GM12878 (cell line): Measurements from ENCODE around the gene NRTN. TPM values are rescaled to one million over a fixed set of nuclear protein-coding genes. Genes with fewer than 3 reads are reported as not detected.
A peak's percentile ranks its signal among the peaks of the same experiment; 100 is the strongest.

Experiments used
- ATAC-seq: fragments of 200-7000 bp; cut with Tn5 transposase; 3 replicates; pipeline ENCODE4 v1.9.1; 2020; ENCODE audit warnings: mild to moderate bottlenecking, moderate library complexity
- BruUV-seq: library from RNA; stranded (reverse); fragments of 400-500 nt; replicated peaks from 2 replicates; lab custom pipeline; 2021; lab: Mats Ljungman, UMichigan
- CTCF ChIA-PET: fragments of 300-600 bp; sonication (Branson Sonifier 250); formaldehyde crosslinking; extraction: SDS; loops from one replicate; lab custom pipeline; 2021; ENCODE audit warnings: inconsistent platforms; lab: Yijun Ruan, JAX
- POLR2A ChIA-PET: fragments of 350-600 bp; formaldehyde crosslinking; extraction: SDS; loops from one replicate; lab custom pipeline; 2021; ENCODE audit warnings: inconsistent platforms; lab: Charles Lee
- RAD21 ChIA-PET: fragments of 300-600 bp; sonication (Branson Sonifier 250); formaldehyde crosslinking; loops from one replicate; lab custom pipeline; 2023; ENCODE audit warnings: antibody characterized with exemption; ENCODE audit not compliant: unreplicated experiment; lab: Charles Lee
- SMC1A ChIA-PET: fragments of 300-600 bp; sonication (Branson Sonifier 250); formaldehyde crosslinking; loops from one replicate; lab custom pipeline; 2023; ENCODE audit not compliant: unreplicated experiment, uncharacterized antibody; lab: Charles Lee
- DNase-seq: peaks from one replicate; pipeline ENCODE4 v3.0.0-alpha.2; 2011; ENCODE audit warnings: low read depth, low spot score
- FAIRE-seq: peaks from 3 replicates; lab custom pipeline; 2011; peaks lifted over from hg19 to GRCh38; lab: Jason Lieb, UNC
- H2AFZ ChIP-seq: 2 replicates; pipeline ENCODE4 v1.6.0; 2011; ENCODE audit warnings: low read depth, low read length, control low read depth; ENCODE audit not compliant: control insufficient read depth
- H3K27ac ChIP-seq: 2 replicates; pipeline ENCODE4 v1.5.1; 2011; ENCODE audit warnings: control low read depth; ENCODE audit not compliant: control insufficient read depth, insufficient read depth
- H3K27me3 ChIP-seq, 2 experiments: replicated peaks in 1 of 2; 2 replicates each; pipeline versions ENCODE4 v1.6.0 to v1.6.1; 2011; ENCODE audit warnings: low read length in 1 of 2; ENCODE audit not compliant: control insufficient read depth in 2 of 2, insufficient read depth in 2 of 2
- H3K36me3 ChIP-seq, 2 experiments: 2 replicates each; pipeline ENCODE4 v1.5.1; 2011; ENCODE audit warnings: low read length in 1 of 2; ENCODE audit not compliant: control insufficient read depth in 2 of 2, insufficient read depth in 2 of 2
- H3K4me1 ChIP-seq: 2 replicates; pipeline ENCODE4 v1.6.1; 2011; ENCODE audit warnings: mild to moderate bottlenecking, low read length, moderate library complexity, mixed read lengths; ENCODE audit not compliant: control insufficient read depth, insufficient read depth
- H3K4me2 ChIP-seq: 2 replicates; pipeline ENCODE4 v1.6.0; 2011; ENCODE audit warnings: control low read depth; ENCODE audit not compliant: control insufficient read depth, insufficient read depth
- H3K4me3 ChIP-seq: fragments of 200-600 bp; sonication (generic); 2 replicates; pipeline ENCODE4 v1.5.1; 2016
- H3K79me2 ChIP-seq: 2 replicates; pipeline ENCODE4 v1.6.0; 2011; ENCODE audit warnings: low read length; ENCODE audit not compliant: control insufficient read depth, insufficient read depth
- H3K9ac ChIP-seq: 2 replicates; pipeline ENCODE4 v1.8.0; 2011; ENCODE audit warnings: low read length, control low read depth, mixed read lengths; ENCODE audit not compliant: control insufficient read depth, insufficient read depth
- H3K9me3 ChIP-seq: replicated peaks from 3 replicates; pipeline ENCODE4 v1.5.1; 2011; ENCODE audit warnings: mild to moderate bottlenecking, low read length; ENCODE audit not compliant: control insufficient read depth, insufficient read depth
- H4K20me1 ChIP-seq: 2 replicates; pipeline ENCODE4 v1.6.0; 2011; ENCODE audit not compliant: control insufficient read depth, insufficient read depth
- ASH2L ChIP-seq: fragments of 300-600, 200-600 bp; sonication (generic); IDR thresholded peaks from 2 replicates; pipeline ENCODE4 v1.6.1; 2017; ENCODE audit warnings: low read depth, mild to moderate bottlenecking, borderline replicate concordance
- CREM ChIP-seq: IDR thresholded peaks from 2 replicates; pipeline ENCODE4 v1.6.1; 2014; ENCODE audit warnings: antibody characterized with exemption, low read depth
- EGR1 ChIP-seq, 2 experiments: IDR thresholded peaks; 1 replicate in 1 of 2; 2 replicates in 1 of 2; pipeline ENCODE4 v1.6.1; 2011 to 2012; ENCODE audit warnings: low read depth in 2 of 2, low read length in 2 of 2, borderline replicate concordance in 1 of 2, mild to moderate bottlenecking in 1 of 2, moderate library complexity in 1 of 2
- IRF4 ChIP-seq: IDR thresholded peaks from 2 replicates; pipeline ENCODE4 v1.6.1; 2011; ENCODE audit warnings: low read depth, low read length
- MEF2B ChIP-seq: fragments of 450-650 bp; IDR thresholded peaks from 2 replicates; pipeline ENCODE4 v1.6.1; 2018; ENCODE audit warnings: mild to moderate bottlenecking, moderate library complexity; ENCODE audit not compliant: partially characterized antibody, poor library complexity, severe bottlenecking
- SMARCA5 ChIP-seq: fragments of 450-650 bp; IDR thresholded peaks from 2 replicates; pipeline ENCODE4 v1.6.1; 2017; ENCODE audit warnings: mild to moderate bottlenecking
- ZNF217 ChIP-seq: fragments of 450-650 bp; IDR thresholded peaks from 2 replicates; pipeline ENCODE4 v1.6.1; 2017; ENCODE audit warnings: antibody characterized with exemption, mild to moderate bottlenecking
- WGBS: methylation state at CpG from one replicate; pipeline ENCODE4 v1.1.6; 2016; ENCODE audit warnings: low lambda C conversion rate; ENCODE audit not compliant: insufficient replicate concordance, insufficient coverage; ENCODE audit errors: missing lambda C conversion rate; 5-methylcytosine and 5-hydroxymethylcytosine counted together
- in situ Hi-C: fragments of 300-500 bp; cut with MboI; formaldehyde crosslinking; loops from 9 replicates; pipeline ENCODE4 v1.14.3; 2018; ENCODE audit warnings: mixed read lengths
- intact Hi-C: fragments of 100-400 bp; cut with micrococcal nuclease; formaldehyde crosslinking; loops from one replicate; pipeline ENCODE4 v1.14.2; 2022; ENCODE audit not compliant: unreplicated experiment
- polyA plus RNA-seq, 11 experiments: library from polyadenylated mRNA; depleted of rRNA in 4 of 11; unstranded in 6 of 11; stranded (reverse) in 5 of 11; fragments of >200 nt; fragmentation: Nextera tagmentation in 4 of 11; fragmentation: Illumina TruSeq in 1 of 11; extraction: Ambion mirVana in 4 of 11; extraction: Trizol in 1 of 11; gene quantifications; 1 replicate in 1 of 11; 2 replicates in 10 of 11; pipeline versions ENCODE4 v1.2.1 to v1.2.3, GENCODE V29; 2011 to 2016; ENCODE audit warnings: inconsistent platforms in 2 of 11, missing spikeins in 2 of 11, low read depth in 1 of 11
- total RNA-seq, 4 experiments: library from RNA; depleted of rRNA in 3 of 4; stranded (reverse); fragments of >200 nt in 3 of 4; fragmentation: Illumina TruSeq in 1 of 4; extraction: Trizol in 1 of 4; gene quantifications; 2 replicates each; pipeline versions ENCODE4 v1.2.1 to v1.2.3, GENCODE V29; 2013 to 2021

The NRTN gene
- total and polyA plus RNA-seq, 10 of the 15 experiments (the other 5 are each of a cell fraction or from before 2014, with no cell fraction given): not detected

GRCh38 chr19:5828661-5829566, 24.0 kb downstream of the NRTN start:
- TSS peak; percentile 96 for BruUV-seq
- WGBS: 2% methylated on average over 40 of the region's 47 CpGs
- H3K9me3 ChIP-seq: no peaks in the 10 kb centered on the region

GRCh38 chr19:5829567-5830310, 24.9 kb downstream of the NRTN start:
- Histone ChIP-seq H3K4me3 (no peak overlapping the region), H3K9me3 (no peaks in the 10 kb centered on the region), H3K4me2 (peak overlapping the region; percentile 93; the same call in 1 of the 2 replicates), H3K79me2 (no peaks in the 10 kb centered on the region), H3K9ac (no peak overlapping the region), H3K36me3 (no peaks in the 10 kb centered on the region), H3K4me1 (peaks cover 24% of the 10 kb centered on the region), H2AFZ (no peak overlapping the region), H3K27ac (no peak overlapping the region), H3K27me3 (peaks cover 0 to 4% of the 10 kb centered on the region in 2 experiments; a peak in 2 of 4 replicates), H4K20me1 (no peaks in the 10 kb centered on the region)
- ATAC-seq (no peak), FAIRE-seq (no peak), DNase-seq (no peak)
- ChIA-PET CTCF (interaction anchor here (2.7 kb wide), 1 partner anchor 26 kb away, joined by 10 read pairs; no protein-coding TSS in a partner anchor), POLR2A (interaction anchor here (0.7 kb wide), 1 partner anchor 362 kb away, joined by 7 read pairs; no protein-coding TSS in a partner anchor), RAD21 (no interaction called here), SMC1A (no interaction called here)
- BruUV-seq: no TSS peak
- in situ Hi-C loops (no loop called here), intact Hi-C loops (no loop called here)
- no peak for TF ChIP-seq IRF4
- no peak for TF ChIP-seq CREM
- 0 out of 2 replicates have a peak, but pooled peaks have one; percentile 28 for TF ChIP-seq ZNF217
- 0 out of 3 replicates have a peak, but pooled peaks of 1 of the 2 experiments have one; percentile 26 for TF ChIP-seq EGR1 (IDR thresholded peaks at IDR 0.05; ENCODE audit: borderline replicate concordance in 1 of 2, low read depth in 2 of 2, low read length in 2 of 2)
- TF ChIP-seq SMARCA5: peak; percentile 78; the same call in 1 of the 2 replicates
- WGBS: 69% methylated on average over 31 of the region's 34 CpGs

More at GRCh38 chr19:5828661-5829566, 24.0 kb downstream of the NRTN start:
- Histone ChIP-seq H3K36me3 (no peaks in the 10 kb centered on the region), H2AFZ (peak overlapping the region; percentile 87), H3K27me3 (peaks cover 0 to 4% of the 10 kb centered on the region in 2 experiments; a peak in 2 of 4 replicates), H3K4me3 (peak overlapping the region; percentile 63)
- ChIA-PET POLR2A (interaction anchor here (0.7 kb wide), 2 partner anchors 109 to 361 kb away, joined by 3 to 7 read pairs; partner anchors contain the start of gene LONP1), RAD21 (no interaction called here)
- DNase-seq (no peak), FAIRE-seq (no peak)
- no peak for TF ChIP-seq ASH2L
- peak; percentile 75 for TF ChIP-seq MEF2B
- TF ChIP-seq, all 136 proteins: peak for 1
- peak overlapping the region; percentile 70; the same call in 1 of the 2 replicates for H3K27ac ChIP-seq
- peak overlapping the region; percentile 82 for H3K9ac ChIP-seq
- ATAC-seq: peak; percentile 55
- intact Hi-C loops (no loop called here), in situ Hi-C loops (no loop called here)
- CTCF ChIA-PET: interaction anchor here (2.7 kb wide), 1 partner anchor 25 kb away, joined by 10 read pairs; no protein-coding TSS in a partner anchor
- SMC1A ChIA-PET: interaction anchor here (0.9 kb wide), 1 partner anchor 25 kb away, joined by 3 read pairs; no protein-coding TSS in a partner anchor
- peaks cover 24% of the 10 kb centered on the region for H3K4me1 ChIP-seq
- no peaks in the 10 kb centered on the region for H4K20me1 ChIP-seq
- no peaks in the 10 kb centered on the region for H3K79me2 ChIP-seq
- peak overlapping the region; percentile 93 for H3K4me2 ChIP-seq
